GM20431 (cell line): ENCODE measurements around the gene SLC7A6.

Source experiments
- in situ Hi-C: fragments of 300-500 bp; cut with MseI, MboI; formaldehyde crosslinking; loops from one replicate; pipeline ENCODE4 v1.15.0; 2020; ENCODE audit warnings: low sequenced_read_pairs; ENCODE audit not compliant: unreplicated experiment

Gene SLC7A6

GRCh38 chr16:68335175-68335574, 70.8 kb downstream of the SLC7A6 start:
- in situ Hi-C loops = no loop called here

- in situ Hi-C loops = no loop called here
Measured at GRCh38 chr16:68338326-68339119, 74.2 kb downstream of the SLC7A6 start.

- in situ Hi-C loops = no loop called here
Measured at GRCh38 chr16:68339214-68339613, 74.9 kb downstream of the SLC7A6 start.

GRCh38 chr16:68342620-68343019, 78.3 kb downstream of the SLC7A6 start:
- in situ Hi-C loops = no loop called here

GRCh38 chr16:68343137-68343536, 78.8 kb downstream of the SLC7A6 start:
- in situ Hi-C loops = no loop called here

GRCh38 chr16:68344252-68344651, 79.9 kb downstream of the SLC7A6 start:
- in situ Hi-C loops = no loop called here

- in situ Hi-C loops = no loop called here
Measured at GRCh38 chr16:68345351-68345810, 81.1 kb downstream of the SLC7A6 start.

- in situ Hi-C loops = no loop called here
Measured at GRCh38 chr16:68345958-68346635, 81.8 kb downstream of the SLC7A6 start.

- in situ Hi-C loops = no loop called here
Measured at GRCh38 chr16:68346892-68347480, 82.7 kb downstream of the SLC7A6 start.

GRCh38 chr16:68347605-68348004, 83.3 kb downstream of the SLC7A6 start:
- in situ Hi-C loops = no loop called here

- in situ Hi-C loops = no loop called here
Measured at GRCh38 chr16:68348639-68349445, 84.5 kb downstream of the SLC7A6 start.

- in situ Hi-C loops = no loop called here
Measured at GRCh38 chr16:68349838-68350410, 85.6 kb downstream of the SLC7A6 start.

GRCh38 chr16:68350813-68351350, 86.6 kb downstream of the SLC7A6 start:
- in situ Hi-C loops = no loop called here
